K562 (cell line): ENCODE results near the gene COX7A1. TPM values are rescaled to one million over a fixed set of nuclear protein-coding genes. Genes with fewer than 3 reads are reported as not detected.

Experiments
- BRCA1 ChIP-seq, 2 experiments: fragments of 450-650 bp in 1 of 2; sonication (generic) in 1 of 2; formaldehyde crosslinking in 1 of 2; IDR thresholded peaks; 2 replicates each; pipeline versions ENCODE4 v1.5.0 to v1.6.1; 2017 to 2020; ENCODE audit warnings: mild to moderate bottlenecking in 1 of 2, missing genetic modification reagents in 1 of 2
- ETV1 ChIP-seq: fragments of 450-650 bp; conservative IDR thresholded peaks from 2 replicates; pipeline ENCODE4 v1.6.1; 2016; ENCODE audit warnings: missing genetic modification characterization, control low read depth, low read depth, missing compliant biosample characterization
- GATA2 ChIP-seq: sonication (generic); formaldehyde crosslinking; IDR thresholded peaks from 2 replicates; pipeline ENCODE4 v1.4.0; 2020; ENCODE audit warnings: mild to moderate bottlenecking, missing genetic modification reagents
- HINFP ChIP-seq: fragments of 450-650 bp; conservative IDR thresholded peaks from 2 replicates; pipeline ENCODE4 v1.6.1; 2016; ENCODE audit warnings: missing genetic modification characterization, low read depth, mild to moderate bottlenecking, control low read depth, missing compliant biosample characterization
- KHSRP ChIP-seq: fragments of 450-650 bp; IDR thresholded peaks from 2 replicates; pipeline ENCODE4 v1.6.1; 2017
- MAFK ChIP-seq: IDR thresholded peaks from 2 replicates; pipeline ENCODE4 v1.6.1; 2011; ENCODE audit warnings: low read length, improper control_type of control experiment
- MLX ChIP-seq, 2 experiments: fragments of 450-650 bp in 1 of 2; sonication (generic) in 1 of 2; formaldehyde crosslinking; conservative IDR thresholded peaks; 2 replicates each; pipeline versions ENCODE4 v1.4.0 to v1.8.1; 2020 to 2022; ENCODE audit warnings: mild to moderate bottlenecking in 1 of 2, missing genetic modification reagents in 1 of 2
- MXI1 ChIP-seq: IDR thresholded peaks from 2 replicates; pipeline ENCODE4 v1.6.1; 2011; ENCODE audit warnings: low read depth, mild to moderate bottlenecking, improper control_type of control experiment, low read length
- NR4A1 ChIP-seq, 2 experiments: fragments of 250-450 bp in 1 of 2; fragments of 450-650 bp in 1 of 2; sonication (Bioruptor Pico) in 1 of 2; IDR thresholded peaks; 2 replicates each; pipeline versions ENCODE4 v1.4.0 to v1.6.1; 2016 to 2020; ENCODE audit warnings: mild to moderate bottlenecking in 2 of 2, missing compliant biosample characterization in 1 of 2, missing genetic modification characterization in 1 of 2, moderate library complexity in 1 of 2
- PHTF2 ChIP-seq: fragments of 250-450 bp; sonication (Bioruptor Pico); IDR thresholded peaks from 2 replicates; pipeline ENCODE4 v1.5.0; 2021; ENCODE audit warnings: mild to moderate bottlenecking
- POLR2B ChIP-seq: fragments of 450-650 bp; IDR thresholded peaks from 2 replicates; pipeline ENCODE4 v1.6.1; 2018; ENCODE audit warnings: low read depth; ENCODE audit not compliant: partially characterized antibody
- POLR3A ChIP-seq: IDR thresholded peaks from 2 replicates; pipeline ENCODE4 v1.6.1; 2011; ENCODE audit warnings: borderline replicate concordance, mild to moderate bottlenecking, moderate library complexity; ENCODE audit not compliant: insufficient read length, insufficient read depth; ENCODE audit errors: extremely low read depth
- PPARD ChIP-seq: fragments of 250-450 bp; sonication (Bioruptor Pico); IDR thresholded peaks from 2 replicates; pipeline ENCODE4 v1.8.0; 2022; ENCODE audit warnings: inconsistent platforms, mild to moderate bottlenecking, moderate library complexity
- RBFOX2 ChIP-seq: fragments of 200-400 bp; formaldehyde crosslinking; IDR thresholded peaks from 2 replicates; pipeline ENCODE4 v1.6.1; 2017; ENCODE audit warnings: low read depth, mild to moderate bottlenecking, low read length, moderate library complexity
- RUNX1 ChIP-seq: sonication (generic); IDR thresholded peaks from 2 replicates; pipeline ENCODE4 v1.6.1; 2016; ENCODE audit warnings: antibody characterized with exemption, low read depth
- SAFB2 ChIP-seq: fragments of 200-400 bp; formaldehyde crosslinking; IDR thresholded peaks from 2 replicates; pipeline ENCODE4 v1.6.1; 2018; ENCODE audit warnings: borderline replicate concordance, low read length, low read depth, moderate library complexity; ENCODE audit not compliant: severe bottlenecking
- STAT5B ChIP-seq: fragments of 250-450 bp; sonication (Bioruptor Pico); IDR thresholded peaks from 2 replicates; pipeline ENCODE4 v1.8.0; 2021; ENCODE audit warnings: mild to moderate bottlenecking, inconsistent platforms
- ZBED1 ChIP-seq: IDR thresholded peaks from 2 replicates; pipeline ENCODE4 v1.6.1; 2014
- ZC3H8 ChIP-seq: fragments of 450-650 bp; IDR thresholded peaks from 2 replicates; pipeline ENCODE4 v1.6.1; 2017
- ZNF699 ChIP-seq: fragments of 250-450 bp; sonication (Bioruptor Pico); IDR thresholded peaks from 2 replicates; pipeline ENCODE4 v1.8.0; 2021; ENCODE audit warnings: mild to moderate bottlenecking, moderate library complexity; ENCODE audit not compliant: insufficient replicate concordance
- ZNF740 ChIP-seq, 3 experiments: fragments of 200-800 bp in 1 of 3; sonication (Bioruptor generic) in 1 of 3; sonication (generic) in 1 of 3; formaldehyde crosslinking in 1 of 3; IDR thresholded peaks; 2 replicates each; pipeline versions ENCODE4 v1.6.1 to v1.8.0; 2016 to 2022; ENCODE audit warnings: mild to moderate bottlenecking in 2 of 3, missing compliant biosample characterization in 2 of 3, missing genetic modification characterization in 2 of 3, missing genetic modification reagents in 1 of 3
- ZNF764 ChIP-seq: fragments of 250-450 bp; sonication (Bioruptor Pico); IDR thresholded peaks from 2 replicates; pipeline ENCODE4 v1.4.0; 2020; ENCODE audit warnings: low read depth, mild to moderate bottlenecking, moderate library complexity
- polyA plus RNA-seq, 8 experiments: library from polyadenylated mRNA; depleted of rRNA in 4 of 8; stranded (reverse) in 5 of 8; unstranded in 3 of 8; fragments of >200 nt; fragmentation: Nextera tagmentation in 2 of 8; fragmentation: Illumina TruSeq in 1 of 8; extraction: Ambion mirVana in 2 of 8; extraction: Trizol in 1 of 8; gene quantifications; 2 replicates each; pipeline versions ENCODE4 v1.2.1 to v1.2.3, GENCODE V29; 2011 to 2014; ENCODE audit warnings: inconsistent platforms in 1 of 8, missing spikeins in 1 of 8
- total RNA-seq, 7 experiments: library from RNA; depleted of rRNA in 6 of 7; stranded (reverse); fragments of >200 nt in 6 of 7; fragmentation: Illumina TruSeq in 2 of 7; extraction: Trizol in 2 of 7; gene quantifications; 2 replicates each; pipeline versions ENCODE4 v1.2.1 to v1.2.3, GENCODE V29; 2011 to 2021; ENCODE audit warnings: low replicate concordance in 1 of 7

The COX7A1 gene
- total and polyA plus RNA-seq, 9 of the 15 experiments (the other 6 are each of a cell fraction or from before 2014, with no cell fraction given), result 0.08 TPM; not detected in 8

- TF ChIP-seq MLX (CRISPR knock-in tag; conservative IDR thresholded peaks at IDR 0.05), result no peak
- TF ChIP-seq ZBED1, result no peak
- TF ChIP-seq ZNF699, result no peak
- no peak for TF ChIP-seq ETV1 (tag)
- no peak for TF ChIP-seq POLR3A
- TF ChIP-seq PHTF2, result no peak
- TF ChIP-seq ZC3H8, result no peak
- no peak for TF ChIP-seq HINFP (tag)
- peak; percentile 58 for TF ChIP-seq RBFOX2
- TF ChIP-seq ZNF740 (CRISPR knock-in tag; IDR thresholded peaks at IDR 0.05), result 0 out of 2 replicates have a peak, but pooled peaks have one; percentile 26
- no peak for TF ChIP-seq ZNF740 (tag; IDR thresholded peaks at IDR 0.05)
- no peak for TF ChIP-seq NR4A1 (CRISPR knock-in tag; IDR thresholded peaks at IDR 0.05)
- TF ChIP-seq NR4A1 (tag; IDR thresholded peaks at IDR 0.05), result no peak
- no peak for TF ChIP-seq BRCA1 (IDR thresholded peaks at IDR 0.05)
- no peak for TF ChIP-seq BRCA1 (CRISPR knock-in tag; IDR thresholded peaks at IDR 0.05)
- no peak for TF ChIP-seq GATA2 (CRISPR knock-in tag)
- TF ChIP-seq RUNX1, result no peak
- TF ChIP-seq ZNF764 (CRISPR knock-in tag), result no peak
- no peak for TF ChIP-seq PPARD (CRISPR knock-in tag)
- no peak for TF ChIP-seq STAT5B (CRISPR knock-in tag)
- no peak for TF ChIP-seq MAFK
- no peak for TF ChIP-seq KHSRP
- peak; percentile 27 for TF ChIP-seq POLR2B
- TF ChIP-seq SAFB2, result no peak
- TF ChIP-seq MXI1, result no peak
Measured at GRCh38 chr19:36151144-36152018, 866 bp downstream of the COX7A1 start (continued).
